Activated T-helper 1 cell treated with anti-CD3 and anti-CD28 coated beads, Interleukin-12 subunit alpha, Interleukin-12 subunit beta, Interleukin-2, Interleukin-4 antibody, amounts not matched to agents 30 ng/mL and 10 ng/mL and 1 ng/mL, durations not matched to agents 14 hours and 24 hours and 36 hours (primary cell): Measurements from ENCODE around the gene ZNF879. TPM values are rescaled to one million over a fixed set of nuclear protein-coding genes. Genes with fewer than 3 reads are reported as not detected.

Experiments
- DNase-seq: peaks from one replicate; pipeline ENCODE4 v3.0.0; 2021; ENCODE audit warnings: low spot score
- H3K27ac Mint-ChIP-seq: one replicate; pipeline ENCODE4 v1.8.0; 2021; ENCODE audit warnings: mild to moderate bottlenecking, mixed read lengths
- H3K27me3 Mint-ChIP-seq: one replicate; pipeline ENCODE4 v1.8.0; 2022; ENCODE audit warnings: mild to moderate bottlenecking, moderate library complexity, mixed read lengths; ENCODE audit not compliant: insufficient read depth
- H3K36me3 Mint-ChIP-seq: one replicate; pipeline ENCODE4 v1.8.0; 2021; ENCODE audit warnings: low read depth, mixed read lengths
- H3K4me1 Mint-ChIP-seq: one replicate; pipeline ENCODE4 v1.8.0; 2021; ENCODE audit warnings: low read depth, mixed read lengths
- H3K4me3 Mint-ChIP-seq: one replicate; pipeline ENCODE4 v1.8.0; 2021; ENCODE audit warnings: mild to moderate bottlenecking, moderate library complexity, mixed read lengths
- H3K9me3 Mint-ChIP-seq: one replicate; pipeline ENCODE4 v1.8.0; 2021; ENCODE audit warnings: mixed read lengths
- intact Hi-C: fragments of 100-400 bp; cut with micrococcal nuclease; formaldehyde crosslinking; loops from one replicate; pipeline ENCODE4 v1.15.1; 2024
- total RNA-seq: library from RNA; stranded (reverse); gene quantifications from 2 replicates; pipeline ENCODE4 v1.2.3, GENCODE V29; 2022

The ZNF879 gene
- 2.2 and 4.2 TPM in 2 replicates for total RNA-seq

GRCh38 chr5:179023528-179024189 is at the start of gene ZNF879:
Gene ZNF879 (plus strand): TSS chr5:179023804. CDS start chr5:179025005, 1,201 bp downstream.
- peaks cover 10% of the 10 kb centered on the region for H3K4me1 Mint-ChIP-seq
- H3K36me3 Mint-ChIP-seq = peaks cover 22% of the 10 kb centered on the region
- peak within 1 kb of the TSS; percentile 78 for H3K27ac Mint-ChIP-seq
- DNase-seq = peak; percentile 89
- peaks cover 46% of the 10 kb centered on the region for H3K9me3 Mint-ChIP-seq
- H3K27me3 Mint-ChIP-seq = no peaks in the 10 kb centered on the region
- peak within 1 kb of the TSS; percentile 95 for H3K4me3 Mint-ChIP-seq
- intact Hi-C loops = loop anchor here (1.0 to 10.0 kb wide), 8 partner anchors 37 to 1429 kb away; partner anchors contain the start of genes CLK4, NHP2, PHYKPL and RNF130

GRCh38 chr5:178981381-178981780 is 42.2 kb upstream of the ZNF879 start:
- no peak overlapping the region for H3K27ac Mint-ChIP-seq
- intact Hi-C loops = no loop called here
- no peak for DNase-seq
- H3K27me3 Mint-ChIP-seq = no peaks in the 10 kb centered on the region
- no peaks in the 10 kb centered on the region for H3K36me3 Mint-ChIP-seq
- H3K9me3 Mint-ChIP-seq = peaks cover 63% of the 10 kb centered on the region
- H3K4me3 Mint-ChIP-seq = no peak overlapping the region
- H3K4me1 Mint-ChIP-seq = no peaks in the 10 kb centered on the region

- Mint-ChIP-seq H3K27ac (no peak overlapping the region), H3K4me3 (no peak overlapping the region), H3K4me1 (no peaks in the 10 kb centered on the region), H3K36me3 (peaks cover under 1% of the 10 kb centered on the region), H3K9me3 (peaks cover 56% of the 10 kb centered on the region), H3K27me3 (no peaks in the 10 kb centered on the region)
- no peak for DNase-seq
- intact Hi-C loops = no loop called here
Observed at GRCh38 chr5:178982941-178983340, 40.7 kb upstream of the ZNF879 start.

GRCh38 chr5:178983728-178984127 is 39.9 kb upstream of the ZNF879 start:
- intact Hi-C loops = no loop called here
- Mint-ChIP-seq H3K27ac (no peak overlapping the region), H3K36me3 (peaks cover 2% of the 10 kb centered on the region), H3K27me3 (no peaks in the 10 kb centered on the region), H3K4me1 (no peaks in the 10 kb centered on the region), H3K9me3 (peaks cover 53% of the 10 kb centered on the region), H3K4me3 (no peak overlapping the region)
- no peak for DNase-seq

- H3K9me3 Mint-ChIP-seq = peaks cover 46% of the 10 kb centered on the region
Observed at GRCh38 chr5:178984145-178985072, 39.2 kb upstream of the ZNF879 start.

GRCh38 chr5:178986326-178986960 is 37.2 kb upstream of the ZNF879 start:
- DNase-seq = no peak
- no peak overlapping the region for H3K27ac Mint-ChIP-seq
- intact Hi-C loops = no loop called here
- no peak overlapping the region for H3K4me3 Mint-ChIP-seq
- peaks cover 2% of the 10 kb centered on the region for H3K36me3 Mint-ChIP-seq
- peaks cover 32% of the 10 kb centered on the region for H3K9me3 Mint-ChIP-seq
- no peaks in the 10 kb centered on the region for H3K4me1 Mint-ChIP-seq
- no peaks in the 10 kb centered on the region for H3K27me3 Mint-ChIP-seq

More at GRCh38 chr5:178984145-178985072, 39.2 kb upstream of the ZNF879 start:
- Mint-ChIP-seq H3K4me3 (no peak overlapping the region), H3K36me3 (peaks cover 2% of the 10 kb centered on the region), H3K27me3 (no peaks in the 10 kb centered on the region), H3K4me1 (no peaks in the 10 kb centered on the region), H3K27ac (no peak overlapping the region)
- no peak for DNase-seq
- intact Hi-C loops = no loop called here

- Mint-ChIP-seq H3K4me3 (no peak overlapping the region), H3K27me3 (no peaks in the 10 kb centered on the region), H3K4me1 (no peaks in the 10 kb centered on the region), H3K36me3 (peaks cover 2% of the 10 kb centered on the region), H3K27ac (no peak overlapping the region), H3K9me3 (peaks cover 32% of the 10 kb centered on the region)
- no peak for DNase-seq
- intact Hi-C loops = no loop called here
Observed at GRCh38 chr5:178988436-178989220, 35.0 kb upstream of the ZNF879 start.

GRCh38 chr5:178989311-178989710 is 34.3 kb upstream of the ZNF879 start:
- Mint-ChIP-seq H3K4me1 (no peaks in the 10 kb centered on the region), H3K27me3 (peaks cover 4% of the 10 kb centered on the region), H3K36me3 (peaks cover 2% of the 10 kb centered on the region), H3K4me3 (no peak overlapping the region), H3K27ac (no peak overlapping the region), H3K9me3 (peaks cover 31% of the 10 kb centered on the region)
- intact Hi-C loops = no loop called here
- DNase-seq = no peak

- peaks cover 34% of the 10 kb centered on the region for H3K9me3 Mint-ChIP-seq
- DNase-seq = no peak
- no peak overlapping the region for H3K4me3 Mint-ChIP-seq
- peaks cover 6% of the 10 kb centered on the region for H3K27me3 Mint-ChIP-seq
- no peaks in the 10 kb centered on the region for H3K4me1 Mint-ChIP-seq
- no peak overlapping the region for H3K27ac Mint-ChIP-seq
- H3K36me3 Mint-ChIP-seq = peaks cover 2% of the 10 kb centered on the region
- intact Hi-C loops = no loop called here
Observed at GRCh38 chr5:178990491-178990890, 33.1 kb upstream of the ZNF879 start.

GRCh38 chr5:178991190-178992145 is 32.1 kb upstream of the ZNF879 start:
- Mint-ChIP-seq H3K27me3 (peaks cover 10% of the 10 kb centered on the region), H3K9me3 (peaks cover 36% of the 10 kb centered on the region), H3K4me1 (no peaks in the 10 kb centered on the region), H3K4me3 (no peak overlapping the region), H3K36me3 (peaks cover 2% of the 10 kb centered on the region), H3K27ac (no peak overlapping the region)
- DNase-seq = no peak
- intact Hi-C loops = no loop called here

- H3K27me3 Mint-ChIP-seq = peaks cover 10% of the 10 kb centered on the region
- peaks cover 31% of the 10 kb centered on the region for H3K9me3 Mint-ChIP-seq
- H3K27ac Mint-ChIP-seq = no peak overlapping the region
- H3K4me1 Mint-ChIP-seq = no peaks in the 10 kb centered on the region
- intact Hi-C loops = no loop called here
- peaks cover 2% of the 10 kb centered on the region for H3K36me3 Mint-ChIP-seq
- H3K4me3 Mint-ChIP-seq = no peak overlapping the region
- no peak for DNase-seq
Observed at GRCh38 chr5:178992291-178992895, 31.2 kb upstream of the ZNF879 start.
